Nephron (organoid): ENCODE results near the gene DNAJC4.

Experiments used
- H3K27ac Mint-ChIP-seq, 3 experiments: 2 replicates each; pipeline ENCODE4 v1.8.0; 2020; ENCODE audit warnings: mixed read lengths in 3 of 3, mild to moderate bottlenecking in 2 of 3, moderate library complexity in 1 of 3
- H3K27me3 Mint-ChIP-seq: 2 replicates; pipeline ENCODE4 v1.8.0; 2021; ENCODE audit warnings: low read depth, mild to moderate bottlenecking, moderate library complexity, mixed read lengths
- H3K36me3 Mint-ChIP-seq: 2 replicates; pipeline ENCODE4 v1.8.0; 2020; ENCODE audit warnings: low read depth, mixed read lengths
- H3K4me1 Mint-ChIP-seq: 2 replicates; pipeline ENCODE4 v1.8.0; 2020; ENCODE audit warnings: mixed read lengths
- H3K4me3 Mint-ChIP-seq, 3 experiments: 2 replicates each; pipeline ENCODE4 v1.8.0; 2020; ENCODE audit warnings: mild to moderate bottlenecking in 3 of 3, mixed read lengths in 3 of 3, moderate library complexity in 2 of 3
- H3K9me3 Mint-ChIP-seq: 2 replicates; pipeline ENCODE4 v1.8.0; 2020; ENCODE audit warnings: mixed read lengths
- CTCF ChIP-seq, 3 experiments: fragments of 200-600 bp; sonication (generic); IDR thresholded peaks; one replicate each; pipeline ENCODE4 v1.5.0; 2021; ENCODE audit warnings: antibody characterized with exemption in 3 of 3; ENCODE audit not compliant: unreplicated experiment in 3 of 3

DNAJC4 gene

GRCh38 chr11:64206457-64207255 lies 23.7 kb upstream of the DNAJC4 start, which contains the start of gene FERMT3:
Gene FERMT3, plus strand, starts transcription at chr11:64206721. Its CDS starts 644 bp downstream, at chr11:64207365.
- TF ChIP-seq CTCF (IDR thresholded peaks at IDR 0.05; ENCODE audit: unreplicated experiment in 3 of 3) = no peak
- H3K36me3 Mint-ChIP-seq = peaks cover 28% of the 10 kb centered on the region

GRCh38 chr11:64207256-64208085 lies 22.9 kb upstream of the DNAJC4 start:
- H3K36me3 Mint-ChIP-seq = peaks cover 23% of the 10 kb centered on the region
- no peaks in the 10 kb centered on the region for H3K27me3 Mint-ChIP-seq
- H3K4me3 Mint-ChIP-seq = peak overlapping the region in 1 of 3 experiments; percentile 35
- TF ChIP-seq CTCF (IDR thresholded peaks at IDR 0.05; ENCODE audit: unreplicated experiment in 3 of 3) = no peak
- no peaks in the 10 kb centered on the region for H3K9me3 Mint-ChIP-seq
- peak overlapping the region; percentile 84 to 92 (median 88) for H3K27ac Mint-ChIP-seq
- H3K4me1 Mint-ChIP-seq = peaks cover 24% of the 10 kb centered on the region

More at GRCh38 chr11:64206457-64207255, 23.7 kb upstream of the DNAJC4 start, which contains the start of gene FERMT3:
- Mint-ChIP-seq H3K4me1 (peaks cover 24% of the 10 kb centered on the region), H3K27ac (peak within 1 kb of the TSS; percentile 84 to 92 (median 88)), H3K4me3 (no peak within 1 kb of the TSS), H3K27me3 (no peaks in the 10 kb centered on the region), H3K9me3 (no peaks in the 10 kb centered on the region)

GRCh38 chr11:64208086-64208795 lies 22.1 kb upstream of the DNAJC4 start:
- H3K27ac Mint-ChIP-seq = peak overlapping the region in 2 of 3 experiments; percentile 84 to 88
- peaks cover 22% of the 10 kb centered on the region for H3K4me1 Mint-ChIP-seq
- no peaks in the 10 kb centered on the region for H3K9me3 Mint-ChIP-seq
- H3K4me3 Mint-ChIP-seq = no peak overlapping the region
- no peaks in the 10 kb centered on the region for H3K27me3 Mint-ChIP-seq
- peaks cover 15% of the 10 kb centered on the region for H3K36me3 Mint-ChIP-seq
- no peak for TF ChIP-seq CTCF (IDR thresholded peaks at IDR 0.05; ENCODE audit: unreplicated experiment in 3 of 3)

- TF ChIP-seq CTCF (IDR thresholded peaks at IDR 0.05; ENCODE audit: unreplicated experiment in 3 of 3) = no peak
- H3K4me1 Mint-ChIP-seq = peaks cover 15% of the 10 kb centered on the region
- no peak overlapping the region for H3K4me3 Mint-ChIP-seq
Measured at GRCh38 chr11:64208796-64209562, 21.4 kb upstream of the DNAJC4 start.

GRCh38 chr11:64209563-64209843 lies 20.8 kb upstream of the DNAJC4 start:
- Mint-ChIP-seq H3K27me3 (no peaks in the 10 kb centered on the region), H3K9me3 (no peaks in the 10 kb centered on the region), H3K36me3 (peaks cover 3% of the 10 kb centered on the region), H3K4me3 (no peak overlapping the region), H3K4me1 (peaks cover 9% of the 10 kb centered on the region), H3K27ac (no peak overlapping the region)
- TF ChIP-seq CTCF (IDR thresholded peaks at IDR 0.05; ENCODE audit: unreplicated experiment in 3 of 3) = no peak

More at GRCh38 chr11:64208796-64209562, 21.4 kb upstream of the DNAJC4 start:
- Mint-ChIP-seq H3K27ac (peak overlapping the region in 2 of 3 experiments; percentile 39 to 57), H3K9me3 (no peaks in the 10 kb centered on the region), H3K36me3 (peaks cover 9% of the 10 kb centered on the region), H3K27me3 (no peaks in the 10 kb centered on the region)
